Stimulated activated CD4-positive, alpha-beta T cell treated with anti-CD3 and anti-CD28 coated beads, Interleukin-4, amount 100 ng/mL, for 1 hour (primary cell): ENCODE results near the gene PDCD11.

Source experiments
- DNase-seq: peaks from one replicate; pipeline ENCODE4 v3.0.0-alpha.2; 2020

PDCD11 gene

GRCh38 chr10:103419101-103419500, 22.7 kb downstream of the PDCD11 start:
- DNase-seq, result no peak

GRCh38 chr10:103423748-103424147, 27.3 kb downstream of the PDCD11 start:
- no peak for DNase-seq

GRCh38 chr10:103427866-103428265, 31.4 kb downstream of the PDCD11 start:
- no peak for DNase-seq

- no peak for DNase-seq
Observed at GRCh38 chr10:103428989-103429643, 32.7 kb downstream of the PDCD11 start.

DNA sequence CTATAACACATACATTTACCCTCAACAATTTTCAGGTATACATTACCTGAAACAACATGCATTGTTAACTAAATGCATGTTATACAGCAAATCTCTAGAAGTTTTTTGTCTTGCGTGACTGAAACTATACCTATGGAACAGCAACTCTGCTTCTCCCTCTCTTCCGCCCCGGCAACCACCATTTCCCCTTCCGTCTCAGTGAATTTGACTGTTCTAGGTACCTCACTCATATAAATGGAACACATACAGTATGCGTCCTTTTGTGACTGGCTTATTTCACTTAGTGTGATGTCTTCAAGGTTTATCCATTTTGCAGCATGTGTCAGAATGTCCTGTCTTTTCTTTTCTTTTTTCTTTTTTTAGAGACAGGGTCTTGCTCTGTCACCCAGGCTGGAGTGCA, 33.2 kb downstream of the PDCD11 start:
- DNase-seq, result no peak

DNA sequence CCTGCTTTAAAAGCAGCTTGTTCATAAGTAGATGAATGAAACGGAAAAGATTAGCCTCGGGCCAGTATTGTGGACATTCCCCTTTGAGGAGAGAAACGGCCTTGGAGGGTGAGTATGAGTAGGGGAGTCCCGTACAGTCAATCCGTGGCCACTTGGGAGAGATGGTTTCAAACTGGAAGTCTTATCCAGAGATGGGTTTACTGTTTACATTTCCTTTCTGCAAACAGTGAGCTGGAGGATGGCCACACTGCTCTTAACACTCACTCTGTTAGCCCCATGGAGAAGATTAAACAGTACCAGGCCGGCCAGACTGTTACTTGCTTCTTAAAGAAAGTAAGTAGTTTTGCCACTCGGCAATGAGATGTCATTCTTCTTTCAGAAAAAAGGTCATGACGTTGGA, 35.5 kb downstream of the PDCD11 start:
- no peak for DNase-seq

GRCh38 chr10:103433858-103434257, 37.4 kb downstream of the PDCD11 start:
- no peak for DNase-seq

GRCh38 chr10:103439776-103440175, 43.4 kb downstream of the PDCD11 start:
- no peak for DNase-seq

- no peak for DNase-seq
Observed at GRCh38 chr10:103440416-103440815, 44.0 kb downstream of the PDCD11 start.

DNA sequence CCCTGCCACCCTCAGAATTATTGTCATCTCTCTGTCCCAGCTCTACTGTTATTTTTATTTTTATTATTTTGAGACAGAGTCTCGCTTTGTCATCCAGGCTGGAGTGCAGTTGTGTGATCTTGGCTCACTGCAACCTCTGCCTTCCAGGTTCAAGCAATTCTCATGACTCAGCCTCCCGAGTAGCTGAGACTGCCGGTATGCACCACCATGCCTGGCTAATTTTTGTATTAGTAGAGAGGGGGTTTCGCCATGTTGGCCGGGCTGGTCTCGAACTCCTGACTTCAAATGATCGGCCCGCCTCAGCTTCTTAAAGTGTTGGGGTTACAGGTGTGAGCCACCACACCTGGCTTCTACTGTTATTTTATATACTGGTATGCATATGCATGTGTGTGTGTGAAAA, 44.8 kb downstream of the PDCD11 start:
- DNase-seq, result no peak

- no peak for DNase-seq
Observed at GRCh38 chr10:103441611-103442010, 45.2 kb downstream of the PDCD11 start.

DNA sequence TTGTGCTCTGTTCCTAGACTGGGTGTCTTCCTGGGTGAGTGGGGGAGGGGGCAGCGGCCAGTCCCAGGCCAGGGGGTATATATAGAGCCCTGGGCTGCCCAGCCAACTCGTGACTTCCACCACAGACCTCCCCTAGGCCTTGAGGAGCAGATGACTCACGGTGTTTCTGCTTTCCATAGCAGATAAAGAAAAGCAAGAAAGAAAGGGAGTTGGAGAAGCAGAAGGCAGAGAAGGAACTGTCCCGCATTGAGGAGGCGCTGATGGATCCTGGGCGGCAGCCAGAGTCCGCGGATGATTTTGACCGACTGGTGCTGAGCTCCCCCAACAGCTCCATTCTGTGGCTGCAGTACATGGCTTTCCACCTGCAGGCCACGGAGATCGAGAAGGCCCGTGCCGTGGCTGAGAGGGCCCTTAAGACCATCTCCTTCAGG, 45.6 kb downstream of the PDCD11 start:
- DNase-seq, result no peak

DNA sequence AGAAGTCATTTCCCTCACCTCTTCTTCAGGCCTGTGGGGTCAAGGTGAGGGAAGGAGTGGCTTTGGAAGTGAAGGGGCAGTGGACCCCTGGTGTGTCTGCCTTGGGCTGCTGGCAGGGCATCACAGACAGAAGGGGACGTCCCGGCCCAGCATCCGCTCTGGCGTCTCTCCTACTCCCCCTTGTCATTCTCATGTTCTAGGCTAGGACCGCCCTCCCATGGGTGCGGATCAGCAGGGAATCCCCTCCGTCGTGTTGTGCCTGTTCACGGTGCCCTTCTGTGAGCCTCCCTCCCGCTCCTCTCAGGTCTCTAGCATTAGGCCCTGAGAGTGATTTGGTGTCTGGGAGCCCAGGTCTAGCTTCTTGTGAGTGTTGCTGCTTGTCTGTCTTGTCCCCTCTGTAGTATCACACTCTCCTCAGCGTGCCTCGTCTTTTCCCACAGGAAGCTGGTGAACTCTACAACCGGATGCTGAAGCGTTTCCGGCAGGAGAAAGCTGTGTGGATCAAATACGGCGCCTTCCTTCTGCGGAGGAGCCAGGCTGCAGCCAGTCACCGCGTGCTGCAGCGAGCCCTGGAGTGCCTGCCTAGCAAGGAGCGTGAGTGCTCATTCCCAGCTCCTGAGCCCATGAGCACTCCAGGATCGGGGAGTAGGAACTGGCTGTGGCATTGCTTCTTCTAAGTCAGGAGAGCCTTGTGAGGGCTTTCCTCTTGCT, 47.2 kb downstream of the PDCD11 start:
- DNase-seq, result no peak

DNA sequence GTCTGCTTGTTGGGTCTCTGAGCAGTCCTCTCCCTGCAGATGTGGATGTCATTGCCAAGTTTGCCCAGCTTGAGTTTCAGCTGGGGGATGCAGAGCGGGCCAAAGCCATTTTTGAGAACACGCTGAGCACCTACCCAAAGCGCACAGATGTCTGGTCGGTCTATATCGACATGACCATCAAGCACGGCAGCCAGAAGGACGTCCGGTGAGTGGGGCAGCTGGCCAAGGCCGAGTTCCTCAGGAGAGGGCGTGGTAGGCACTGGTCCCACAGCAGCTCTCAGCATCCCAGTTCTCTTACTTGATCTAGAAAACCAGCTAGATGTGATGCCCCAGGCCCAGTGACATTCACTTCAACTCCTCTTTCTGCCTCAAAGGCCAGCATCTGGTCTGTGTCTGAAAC, 48.1 kb downstream of the PDCD11 start:
- no peak for DNase-seq

DNA sequence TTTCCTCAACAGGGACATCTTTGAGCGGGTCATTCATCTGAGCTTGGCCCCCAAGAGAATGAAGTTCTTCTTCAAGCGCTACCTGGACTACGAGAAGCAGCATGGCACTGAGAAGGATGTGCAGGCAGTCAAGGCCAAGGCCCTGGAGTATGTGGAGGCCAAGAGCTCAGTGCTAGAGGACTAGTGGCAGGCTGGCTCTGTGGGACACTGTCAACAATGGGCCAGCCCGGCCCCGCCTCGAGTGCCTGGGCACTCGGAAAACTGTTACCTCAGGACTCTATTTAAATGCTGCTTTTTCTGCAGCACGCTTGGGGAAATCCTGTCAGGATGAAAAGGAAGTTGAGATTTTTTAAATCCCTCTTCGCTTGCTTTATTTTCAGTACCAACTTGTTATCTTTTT, 48.9 kb downstream of the PDCD11 start:
- no peak for DNase-seq

DNA sequence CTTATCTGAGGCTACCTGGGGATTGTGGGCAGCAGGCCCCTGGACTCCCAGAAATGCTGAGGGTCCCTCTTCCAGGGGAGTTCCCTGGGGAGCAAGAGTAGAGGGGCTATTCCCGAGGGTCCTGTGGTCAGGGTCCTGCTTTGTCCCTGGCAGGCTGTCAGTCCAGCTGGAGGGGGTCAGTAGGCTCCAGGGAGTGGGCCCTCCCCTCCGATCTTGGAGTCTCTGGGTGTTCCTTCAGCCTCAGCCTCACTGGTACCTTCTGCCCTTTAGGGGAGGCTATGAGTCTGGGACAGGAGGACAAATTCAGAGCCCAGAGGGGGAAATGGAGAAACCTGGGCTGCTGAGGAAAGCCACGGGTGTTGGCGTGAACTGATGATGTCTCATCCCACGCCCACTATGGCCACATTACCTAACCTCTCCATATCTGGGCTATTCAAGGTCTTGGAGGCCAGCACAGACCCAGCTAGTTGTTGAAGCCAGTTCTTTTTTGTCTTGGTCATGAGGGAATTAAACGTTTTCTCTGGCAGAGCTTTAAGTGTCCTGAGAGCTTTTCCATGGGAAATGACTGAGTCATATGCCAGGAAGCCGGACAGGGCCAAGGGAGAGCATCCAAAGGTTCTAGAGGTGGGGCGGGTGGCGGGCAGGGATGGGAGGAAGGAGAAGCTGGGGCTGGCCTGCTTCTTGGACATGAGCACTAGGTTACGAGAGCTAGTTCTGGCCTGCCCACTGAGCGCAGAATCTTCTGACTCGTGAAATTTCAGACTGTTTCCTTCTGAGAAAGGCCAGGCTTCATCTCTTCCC, 49.5 kb downstream of the PDCD11 start:
- no peak for DNase-seq

DNA sequence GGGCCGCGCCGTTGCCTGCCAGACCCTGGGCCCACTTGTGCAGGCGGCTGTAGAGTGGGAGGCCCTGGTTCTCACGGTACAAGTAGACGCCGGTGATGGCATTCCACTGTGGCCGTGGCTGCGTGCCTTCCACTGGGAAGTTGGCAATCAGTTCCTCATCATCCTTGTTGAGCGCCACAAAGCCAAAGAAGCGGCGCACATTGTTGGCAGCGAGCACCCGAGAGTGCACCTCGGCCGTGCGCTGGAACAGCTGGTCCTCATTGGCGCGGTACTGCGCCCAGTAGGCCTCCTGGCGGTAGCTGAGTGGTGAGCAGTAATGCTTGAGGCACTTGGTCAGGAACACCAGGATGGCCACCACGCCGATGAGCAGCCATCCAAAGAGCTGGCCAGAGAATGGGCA, 50.8 kb downstream of the PDCD11 start:
- no peak for DNase-seq

- DNase-seq, result no peak
Observed at GRCh38 chr10:103448746-103449145, 52.3 kb downstream of the PDCD11 start.

DNA sequence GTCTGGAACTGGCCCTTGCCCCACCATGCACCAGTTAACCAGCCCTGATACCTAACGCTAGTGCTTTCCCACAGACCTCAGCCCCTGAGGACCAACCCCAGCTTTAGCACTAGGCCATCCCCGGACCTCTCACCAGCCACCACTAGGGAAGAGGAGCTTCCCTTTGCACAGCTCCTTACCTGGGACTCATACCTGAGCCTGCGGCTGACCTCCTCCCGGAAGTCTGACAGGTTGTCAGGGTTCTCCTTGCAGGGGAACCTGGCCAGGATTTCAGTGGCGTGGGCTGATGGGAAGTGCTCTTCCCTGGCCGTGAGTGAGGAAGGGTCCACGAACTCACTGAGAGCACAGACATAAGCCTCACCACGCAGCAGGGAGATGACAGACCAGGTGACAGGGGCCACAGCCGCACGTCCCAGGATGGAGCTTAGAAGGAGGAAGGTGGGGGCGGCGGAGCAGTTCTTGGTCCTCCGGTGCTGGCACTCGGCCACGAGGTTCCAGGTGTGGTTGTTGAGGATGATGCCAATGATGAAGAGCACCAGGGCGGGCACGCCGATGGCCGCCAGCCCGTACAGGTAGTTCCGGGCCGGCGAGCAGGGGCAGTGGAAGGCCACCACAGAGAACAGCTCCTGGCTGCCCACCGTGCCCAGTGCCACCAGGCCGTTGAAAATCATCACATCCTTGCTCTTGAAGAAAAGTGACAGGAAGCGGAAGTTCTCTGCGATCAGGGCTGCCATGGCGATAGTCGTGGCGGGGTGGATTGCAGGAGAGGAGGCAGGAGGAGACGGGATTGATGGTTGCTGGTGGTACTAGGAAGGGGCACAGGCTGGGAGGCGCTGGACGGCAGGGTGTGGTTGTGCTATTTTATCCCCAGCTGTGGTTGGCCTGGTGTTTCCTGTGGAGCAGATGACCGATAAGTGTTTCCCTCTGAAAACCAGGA, 53.0 kb downstream of the PDCD11 start:
- DNase-seq, result no peak

- no peak for DNase-seq
Observed at GRCh38 chr10:103450201-103450695, 53.8 kb downstream of the PDCD11 start.

DNA sequence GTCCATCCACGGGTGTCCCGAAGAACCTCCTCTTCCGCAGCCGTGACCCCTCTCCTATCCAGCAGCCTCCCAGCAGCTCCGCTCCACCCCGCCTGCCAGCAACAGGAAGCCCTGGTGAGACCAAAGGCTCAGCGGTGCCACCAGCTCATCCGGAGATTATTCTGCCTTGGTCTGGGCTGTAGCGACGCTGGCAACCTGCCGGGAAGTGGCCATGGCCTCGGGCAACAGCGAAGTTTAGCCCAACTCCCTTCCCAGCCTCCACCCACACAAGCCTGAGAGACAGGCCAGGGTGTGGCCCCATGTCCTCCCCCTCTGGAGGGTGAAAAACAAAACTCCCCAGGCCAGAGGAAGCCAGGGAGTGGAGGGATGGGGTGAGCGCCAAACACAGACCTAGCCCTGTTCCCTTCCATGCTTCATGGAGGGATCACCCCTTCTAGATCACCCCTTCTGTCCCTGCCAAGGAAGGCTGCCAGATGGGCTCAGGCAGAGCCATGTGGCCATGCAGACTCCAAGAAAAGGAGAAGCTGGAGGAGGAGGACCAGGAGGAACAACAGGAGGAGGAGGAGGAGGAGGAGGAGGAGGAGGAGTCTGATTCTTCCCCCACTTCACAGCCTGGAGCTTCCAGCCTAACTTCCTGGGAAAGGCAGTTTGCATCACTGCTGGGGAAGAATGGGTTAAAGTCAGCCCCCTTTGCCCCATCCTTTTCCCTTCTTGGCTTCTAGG, 54.8 kb downstream of the PDCD11 start:
- DNase-seq, result peak; percentile 33
